SU-DHL-6 (cell line): ENCODE measurements around the gene GPD2.

Experiments
- H2AFZ ChIP-seq: fragments of 200-600 bp; sonication (generic); 2 replicates; pipeline ENCODE4 v1.6.1; 2014; ENCODE audit warnings: low read depth, mild to moderate bottlenecking, moderate library complexity, mixed read lengths, antibody characterized with exemption, low read length; ENCODE audit not compliant: severe bottlenecking
- H3F3A ChIP-seq: fragments of 200-600 bp; shearing (Covaris generic); 2 replicates; pipeline ENCODE4 v1.6.0; 2016; ENCODE audit warnings: antibody characterized with exemption, mild to moderate bottlenecking; ENCODE audit not compliant: insufficient read depth
- H3K27ac ChIP-seq: fragments of 200-600 bp; sonication (generic); 2 replicates; pipeline ENCODE4 v1.5.1; 2016; ENCODE audit warnings: low read depth, mild to moderate bottlenecking, low read length, moderate library complexity, mixed read lengths
- H3K27me3 ChIP-seq: fragments of 200-600 bp; sonication (generic), shearing (Covaris generic); 2 replicates; pipeline ENCODE4 v1.6.0; 2014; ENCODE audit warnings: mild to moderate bottlenecking, low read length
- H3K36me3 ChIP-seq: fragments of 200-600 bp; sonication (generic); 2 replicates; pipeline ENCODE4 v1.6.1; 2014; ENCODE audit warnings: mild to moderate bottlenecking, low read length, mixed read lengths
- H3K4me2 ChIP-seq: fragments of 300-600, 200-600 bp; shearing (Covaris generic), sonication (generic); 2 replicates; pipeline ENCODE4 v1.6.0; 2014; ENCODE audit warnings: low read length, low read depth, mild to moderate bottlenecking; ENCODE audit not compliant: poor library complexity, severe bottlenecking
- H3K4me3 ChIP-seq: fragments of 200-600 bp; sonication (generic); 2 replicates; pipeline ENCODE4 v1.5.1; 2014; ENCODE audit warnings: antibody characterized with exemption, low read length, mild to moderate bottlenecking, mixed read lengths; ENCODE audit not compliant: insufficient read depth, poor library complexity, severe bottlenecking
- H3K79me2 ChIP-seq: fragments of 200-600 bp; sonication (generic); 2 replicates; pipeline ENCODE4 v1.6.1; 2014; ENCODE audit warnings: mild to moderate bottlenecking, low read length, moderate library complexity; ENCODE audit not compliant: insufficient read depth
- H3K9ac ChIP-seq: fragments of 200-600 bp; sonication (generic); 2 replicates; pipeline ENCODE4 v1.7.0; 2014; ENCODE audit warnings: mild to moderate bottlenecking, low read length
- H3K9me2 ChIP-seq: fragments of 200-600 bp; sonication (generic); replicated peaks from 2 replicates; pipeline ENCODE4 v1.6.1; 2014; ENCODE audit warnings: low read length; ENCODE audit not compliant: insufficient read depth
- H3K9me3 ChIP-seq: fragments of 200-600 bp; sonication (generic); 2 replicates; pipeline ENCODE4 v1.6.1; 2014; ENCODE audit warnings: low read length, mixed read lengths; ENCODE audit not compliant: insufficient read depth
- H4K20me1 ChIP-seq: fragments of 200-600 bp; sonication (generic); 2 replicates; pipeline ENCODE4 v1.6.1; 2014; ENCODE audit warnings: low read depth, mild to moderate bottlenecking, antibody characterized with exemption, low read length, moderate library complexity, mixed read lengths
- CTCF ChIP-seq: fragments of 200-600 bp; sonication (generic); IDR thresholded peaks from one replicate; pipeline ENCODE4 v1.5.1; 2017; ENCODE audit warnings: antibody characterized with exemption, mild to moderate bottlenecking, low read length, moderate library complexity; ENCODE audit not compliant: insufficient read depth, poor library complexity, severe bottlenecking
- EZH2phosphoT487 ChIP-seq: fragments of 200-600 bp; sonication (generic), shearing (Covaris generic); conservative IDR thresholded peaks from 2 replicates; pipeline ENCODE4 v1.6.1; 2018; ENCODE audit warnings: mild to moderate bottlenecking, antibody characterized with exemption, low read length, moderate library complexity, mixed read lengths

Gene GPD2

GRCh38 chr2:156489750-156490465, 53.7 kb downstream of the GPD2 start:
- Histone ChIP-seq H2AFZ (no peak overlapping the region), H3K27ac (no peak overlapping the region), H3K4me3 (no peak overlapping the region), H3K4me2 (no peak overlapping the region), H3K9me2 (no peaks in the 10 kb centered on the region), H3K9ac (no peak overlapping the region), H3F3A (no peaks in the 10 kb centered on the region), H3K27me3 (no peaks in the 10 kb centered on the region), H3K36me3 (no peaks in the 10 kb centered on the region), H3K79me2 (no peaks in the 10 kb centered on the region), H4K20me1 (no peaks in the 10 kb centered on the region), H3K9me3 (no peaks in the 10 kb centered on the region)
- TF ChIP-seq EZH2phosphoT487 (no peak), CTCF (no peak)

- H3K9ac ChIP-seq, result no peak overlapping the region
- H2AFZ ChIP-seq, result no peak overlapping the region
- H3K27me3 ChIP-seq, result no peaks in the 10 kb centered on the region
- no peaks in the 10 kb centered on the region for H3F3A ChIP-seq
- H3K36me3 ChIP-seq, result no peaks in the 10 kb centered on the region
- H3K4me3 ChIP-seq, result no peak overlapping the region
- no peaks in the 10 kb centered on the region for H3K79me2 ChIP-seq
- H3K9me3 ChIP-seq, result no peaks in the 10 kb centered on the region
- TF ChIP-seq EZH2phosphoT487 (no peak), CTCF (no peak)
- no peaks in the 10 kb centered on the region for H3K9me2 ChIP-seq
- H3K27ac ChIP-seq, result no peak overlapping the region
- no peaks in the 10 kb centered on the region for H4K20me1 ChIP-seq
- H3K4me2 ChIP-seq, result no peak overlapping the region
Observed at GRCh38 chr2:156490466-156490840, 54.3 kb downstream of the GPD2 start.

- no peak overlapping the region for H3K9ac ChIP-seq
- H3F3A ChIP-seq, result no peaks in the 10 kb centered on the region
- no peak overlapping the region for H3K4me2 ChIP-seq
- H3K9me3 ChIP-seq, result no peaks in the 10 kb centered on the region
- no peaks in the 10 kb centered on the region for H3K27me3 ChIP-seq
- H3K79me2 ChIP-seq, result no peaks in the 10 kb centered on the region
- no peak overlapping the region for H3K4me3 ChIP-seq
- no peaks in the 10 kb centered on the region for H3K9me2 ChIP-seq
- TF ChIP-seq EZH2phosphoT487, result no peak
- TF ChIP-seq CTCF, result no peak
- no peak overlapping the region for H3K27ac ChIP-seq
- no peaks in the 10 kb centered on the region for H4K20me1 ChIP-seq
- H2AFZ ChIP-seq, result no peak overlapping the region
- no peaks in the 10 kb centered on the region for H3K36me3 ChIP-seq
Observed at GRCh38 chr2:156491176-156491575, 55.0 kb downstream of the GPD2 start.
